Mucosa of stomach (tissue), 1 donor: ENCODE data around the gene ARMC5.
"Not testable (repeated sequence)": the region's sequence is repeated elsewhere in the genome, so short reads cannot be mapped to it uniquely, and the experiment has no call there.

Source experiments
- H3K27me3 ChIP-seq: one replicate; pipeline ENCODE4 v1.7.0; 2013; ENCODE audit warnings: mild to moderate bottlenecking, low read length; ENCODE audit not compliant: control insufficient read depth, insufficient read depth
- H3K36me3 ChIP-seq: one replicate; pipeline ENCODE4 v1.7.0; 2013; ENCODE audit warnings: low read length; ENCODE audit not compliant: control insufficient read depth, insufficient read depth
- H3K4me1 ChIP-seq: one replicate; pipeline ENCODE4 v1.7.0; 2013; ENCODE audit warnings: mild to moderate bottlenecking, low read length; ENCODE audit not compliant: control insufficient read depth, insufficient read depth
- H3K4me3 ChIP-seq: one replicate; pipeline ENCODE4 v1.7.0; 2013; ENCODE audit warnings: low read length
- H3K9ac ChIP-seq: one replicate; pipeline ENCODE4 v1.7.0; 2013; ENCODE audit warnings: mild to moderate bottlenecking, low read length, moderate library complexity
- H3K9me3 ChIP-seq: one replicate; pipeline ENCODE4 v1.7.0; 2013; ENCODE audit warnings: mild to moderate bottlenecking, low read length, moderate library complexity; ENCODE audit not compliant: control insufficient read depth
- donor health status: Pancreatic carcinoma.

ARMC5 gene

GRCh38 chr16:31477220-31478216 lies 18.2 kb downstream of the ARMC5 start:
- Histone ChIP-seq H3K4me1 (peaks cover 17% of the 10 kb centered on the region), H3K9ac (peak overlapping the region; percentile 9), H3K27me3 (no peaks in the 10 kb centered on the region), H3K36me3 (no peaks in the 10 kb centered on the region), H3K4me3 (peak overlapping the region; percentile 51), H3K9me3 (no peaks in the 10 kb centered on the region)

- Histone ChIP-seq H3K4me1 (peaks cover 16% of the 10 kb centered on the region), H3K27me3 (peaks cover 4% of the 10 kb centered on the region), H3K4me3 (no peak overlapping the region), H3K9me3 (no peaks in the 10 kb centered on the region), H3K36me3 (no peaks in the 10 kb centered on the region), H3K9ac (no peak overlapping the region)
Measured at GRCh38 chr16:31478956-31479355, 19.7 kb downstream of the ARMC5 start.

GRCh38 chr16:31479751-31480150 lies 20.4 kb downstream of the ARMC5 start:
- Histone ChIP-seq H3K4me3 (no peak overlapping the region), H3K9me3 (no peaks in the 10 kb centered on the region), H3K27me3 (peaks cover 4% of the 10 kb centered on the region), H3K4me1 (peaks cover 21% of the 10 kb centered on the region), H3K36me3 (no peaks in the 10 kb centered on the region), H3K9ac (no peak overlapping the region)

GRCh38 chr16:31480851-31481536 lies 21.7 kb downstream of the ARMC5 start:
- Histone ChIP-seq H3K9ac (no peak overlapping the region), H3K9me3 (no peaks in the 10 kb centered on the region), H3K27me3 (peaks cover 7% of the 10 kb centered on the region), H3K4me1 (peaks cover 21% of the 10 kb centered on the region), H3K4me3 (no peak overlapping the region), H3K36me3 (no peaks in the 10 kb centered on the region)

- Histone ChIP-seq H3K9ac (no peak within 1 kb of the TSS), H3K27me3 (peaks cover 18% of the 10 kb centered on the region), H3K36me3 (no peaks in the 10 kb centered on the region), H3K9me3 (no peaks in the 10 kb centered on the region), H3K4me3 (no peak within 1 kb of the TSS), H3K4me1 (peaks cover 20% of the 10 kb centered on the region)
Measured at GRCh38 chr16:31483081-31483480, 23.8 kb downstream of the ARMC5 start, which contains the start of gene SLC5A2. Gene SLC5A2 (plus strand): TSS chr16:31483123. CDS start chr16:31483137, 14 bp downstream.

- Histone ChIP-seq H3K27me3 (peaks cover 26% of the 10 kb centered on the region), H3K4me1 (peaks cover 21% of the 10 kb centered on the region)
- not testable (repeated sequence) for H3K9ac ChIP-seq, H3K9me3 ChIP-seq, H3K4me3 ChIP-seq, H3K36me3 ChIP-seq
Measured at GRCh38 chr16:31484048-31484447, 24.7 kb downstream of the ARMC5 start.

GRCh38 chr16:31484491-31485171 lies 25.3 kb downstream of the ARMC5 start:
- Histone ChIP-seq H3K27me3 (peaks cover 26% of the 10 kb centered on the region), H3K4me1 (peaks cover 21% of the 10 kb centered on the region), H3K36me3 (no peaks in the 10 kb centered on the region), H3K9ac (no peak overlapping the region), H3K9me3 (no peaks in the 10 kb centered on the region), H3K4me3 (no peak overlapping the region)

- H3K9ac ChIP-seq = no peak overlapping the region
- H3K27me3 ChIP-seq = peaks cover 26% of the 10 kb centered on the region
- H3K36me3 ChIP-seq = no peaks in the 10 kb centered on the region
- no peak overlapping the region for H3K4me3 ChIP-seq
- H3K4me1 ChIP-seq = peaks cover 21% of the 10 kb centered on the region
- no peaks in the 10 kb centered on the region for H3K9me3 ChIP-seq
Measured at GRCh38 chr16:31485571-31485970, 26.3 kb downstream of the ARMC5 start.

GRCh38 chr16:31486045-31486444 lies 26.7 kb downstream of the ARMC5 start:
- no peak overlapping the region for H3K4me3 ChIP-seq
- peaks cover 26% of the 10 kb centered on the region for H3K27me3 ChIP-seq
- H3K9me3 ChIP-seq = no peaks in the 10 kb centered on the region
- no peak overlapping the region for H3K9ac ChIP-seq
- peaks cover 21% of the 10 kb centered on the region for H3K4me1 ChIP-seq
- H3K36me3 ChIP-seq = no peaks in the 10 kb centered on the region

- Histone ChIP-seq H3K9ac (peak overlapping the region; percentile 55), H3K27me3 (peaks cover 26% of the 10 kb centered on the region), H3K4me1 (peaks cover 21% of the 10 kb centered on the region), H3K4me3 (peak overlapping the region; percentile 23), H3K9me3 (no peaks in the 10 kb centered on the region), H3K36me3 (no peaks in the 10 kb centered on the region)
Measured at GRCh38 chr16:31487071-31487719, 27.9 kb downstream of the ARMC5 start.

- Histone ChIP-seq H3K27me3 (peaks cover 23% of the 10 kb centered on the region), H3K36me3 (peaks cover 3% of the 10 kb centered on the region), H3K4me3 (peak overlapping the region; percentile 23), H3K9me3 (no peaks in the 10 kb centered on the region), H3K9ac (peak overlapping the region; percentile 55), H3K4me1 (peaks cover 21% of the 10 kb centered on the region)
Measured at GRCh38 chr16:31487720-31488467, 28.6 kb downstream of the ARMC5 start.
